Measurements from ENCODE around the gene NIPBL.

The NIPBL gene

DNA sequence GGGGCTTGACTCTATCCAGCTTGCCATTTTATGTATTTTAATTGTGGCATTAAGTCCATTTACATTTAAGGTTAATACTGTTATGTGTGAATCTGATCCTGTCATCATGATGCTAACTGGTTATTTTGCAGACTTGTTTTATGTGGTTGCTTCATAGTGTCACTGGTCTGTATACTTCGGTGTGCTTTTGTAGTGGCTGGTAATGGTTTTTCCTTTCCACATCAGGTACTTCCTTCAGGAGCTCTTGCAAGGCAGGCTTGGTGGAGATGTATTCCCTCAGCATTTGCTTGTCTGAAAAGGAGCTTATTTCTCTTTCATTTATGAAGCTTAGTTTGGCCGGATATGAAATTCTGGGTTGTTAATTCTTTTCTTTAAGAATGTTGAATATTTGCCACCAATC lies 226.7 kb downstream of the NIPBL start:
- no peak for TF ChIP-seq CTCF (IDR thresholded peaks at IDR 0.05; ENCODE audit: low read depth, low read length, missing control alignments)
- in situ Hi-C loops (cut with HindIII; ENCODE audit: low sequenced_read_pairs) = no loop called here

DNA sequence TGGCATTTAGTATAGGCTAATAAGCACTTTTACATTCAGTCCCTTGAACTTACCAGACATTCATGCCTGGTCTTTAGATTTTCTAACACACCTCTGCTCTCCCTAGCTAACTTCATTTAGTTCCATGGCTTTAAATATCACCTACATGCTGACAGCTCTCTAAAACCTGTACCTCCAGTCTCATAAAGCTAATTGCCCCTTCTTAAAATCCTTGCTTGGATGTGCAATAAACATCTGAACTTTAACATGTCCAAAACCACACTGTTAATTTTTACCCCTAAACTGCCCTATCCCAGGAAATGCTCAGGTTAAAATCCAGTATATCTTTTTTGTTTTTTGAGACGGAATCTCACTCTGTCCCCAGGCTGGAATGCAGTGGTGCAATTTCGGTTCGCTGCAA lies 232.8 kb downstream of the NIPBL start:
- TF ChIP-seq CTCF (IDR thresholded peaks at IDR 0.05; ENCODE audit: low read depth, low read length, missing control alignments) = no peak
- H3K4me3 ChIP-seq (ENCODE audit: low read depth, low read length) = no peak overlapping the region
- in situ Hi-C loops (cut with HindIII; ENCODE audit: low sequenced_read_pairs) = no loop called here
- DNase-seq (ENCODE audit: low read depth) = no peak

More for the DNA sequence above, 226.7 kb downstream of the NIPBL start:
- no peak overlapping the region for H3K4me3 ChIP-seq (ENCODE audit: low read depth, low read length)
- no peak for DNase-seq (ENCODE audit: low read depth)

DNA sequence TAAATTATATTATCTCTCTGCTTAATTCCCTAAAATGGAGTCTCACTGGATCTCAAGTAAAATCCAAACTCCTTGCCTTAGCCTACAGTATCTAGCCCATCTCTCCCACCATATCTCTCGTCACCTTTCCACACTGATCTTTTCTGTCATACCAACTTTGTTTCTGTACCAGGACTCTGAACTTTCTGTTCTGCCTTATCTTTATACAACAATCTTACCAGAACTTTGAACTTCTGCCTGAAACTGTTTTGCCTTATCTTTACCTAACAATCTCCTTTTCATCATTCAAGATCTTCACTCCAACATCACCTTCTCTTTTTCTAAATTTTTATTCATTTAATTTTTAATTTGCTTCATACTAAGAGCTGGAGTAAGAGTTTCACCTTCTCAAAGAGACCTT lies 233.6 kb downstream of the NIPBL start:
- TF ChIP-seq CTCF (IDR thresholded peaks at IDR 0.05; ENCODE audit: low read depth, low read length, missing control alignments) = no peak
- in situ Hi-C loops (cut with HindIII; ENCODE audit: low sequenced_read_pairs) = no loop called here
- no peak overlapping the region for H3K4me3 ChIP-seq (ENCODE audit: low read depth, low read length)
- DNase-seq (ENCODE audit: low read depth) = no peak

DNA sequence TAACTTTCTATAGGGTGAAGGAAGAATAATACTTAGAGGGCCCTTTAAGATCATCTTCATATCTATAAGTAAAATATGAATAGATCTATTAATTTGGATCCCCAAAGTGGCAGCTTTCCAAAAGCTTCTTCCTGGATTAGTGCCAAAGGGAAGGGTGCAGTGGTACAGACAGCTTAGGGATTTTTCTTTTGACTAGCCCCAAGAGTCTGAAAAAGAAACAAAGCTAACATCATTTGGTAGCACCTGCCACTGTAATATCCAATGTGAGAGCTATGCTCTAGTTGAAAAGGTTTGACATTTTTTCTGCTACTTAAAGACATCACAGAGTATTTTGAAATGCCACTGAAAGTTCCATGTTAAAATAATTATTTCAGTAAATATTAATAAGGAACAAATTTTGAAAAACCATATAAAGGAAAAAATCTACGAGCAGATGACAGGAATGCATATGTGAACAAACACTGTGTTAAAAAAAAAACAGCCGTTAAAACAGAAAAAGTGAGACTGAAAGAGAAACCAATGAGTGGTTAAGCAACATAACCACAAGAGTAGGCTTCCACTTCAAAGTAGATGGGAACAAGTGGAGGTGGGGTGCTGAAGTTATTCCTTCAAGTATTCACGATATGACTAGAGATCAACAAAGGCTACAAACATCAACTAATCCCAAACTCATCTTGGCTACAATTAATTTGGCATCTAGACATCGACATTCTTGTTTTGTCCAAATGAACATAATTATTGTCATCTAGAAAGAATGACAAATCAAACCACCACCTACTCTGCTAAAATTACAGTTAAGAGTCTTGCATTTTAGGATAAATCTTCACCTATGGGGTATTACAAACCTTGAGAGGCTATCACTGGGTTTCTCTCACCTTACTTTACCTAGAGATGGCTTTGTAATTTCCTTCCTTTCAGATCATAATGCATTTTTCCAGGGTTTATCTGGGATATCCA lies 235.1 kb downstream of the NIPBL start:
- in situ Hi-C loops (cut with HindIII; ENCODE audit: low sequenced_read_pairs) = no loop called here
- no peak for TF ChIP-seq CTCF (IDR thresholded peaks at IDR 0.05; ENCODE audit: low read depth, low read length, missing control alignments)
- no peak for DNase-seq (ENCODE audit: low read depth)
- no peak overlapping the region for H3K4me3 ChIP-seq (ENCODE audit: low read depth, low read length)

DNA sequence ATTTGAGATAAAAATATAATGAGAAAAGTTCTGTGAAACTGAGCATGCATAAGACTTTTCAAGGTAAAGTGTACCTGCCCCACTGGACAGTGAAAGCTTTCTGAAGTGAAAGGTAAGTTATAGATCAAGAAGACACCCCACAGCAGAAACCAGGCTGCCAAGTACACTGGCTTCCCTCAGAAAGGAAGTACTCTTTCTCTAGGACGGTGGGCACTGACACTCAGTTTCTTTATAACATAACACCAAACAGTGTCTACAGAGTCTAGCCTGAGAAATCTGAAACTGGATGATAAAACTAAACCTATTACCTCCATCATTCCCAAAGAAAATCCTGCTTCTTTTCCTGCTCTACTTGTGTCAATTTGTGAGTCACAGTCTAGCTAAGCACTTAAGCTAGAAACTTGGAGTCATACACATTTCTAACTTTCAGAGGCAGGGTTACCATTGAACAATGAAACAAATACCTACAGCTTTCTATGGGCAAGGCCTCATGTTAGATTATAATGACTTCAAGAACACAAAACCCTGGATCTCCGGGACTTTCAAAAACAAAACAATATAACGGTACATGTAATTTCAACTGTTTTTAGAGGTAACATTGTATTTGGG lies 235.9 kb downstream of the NIPBL start:
- in situ Hi-C loops (cut with HindIII; ENCODE audit: low sequenced_read_pairs) = no loop called here
- no peak for DNase-seq (ENCODE audit: low read depth)
- H3K4me3 ChIP-seq (ENCODE audit: low read depth, low read length) = no peak overlapping the region
- no peak for TF ChIP-seq CTCF (IDR thresholded peaks at IDR 0.05; ENCODE audit: low read depth, low read length, missing control alignments)

Data from astrocyte of the cerebellum (primary cell).